ENCODE data around the gene NRL. TPM values are rescaled to one million over a fixed set of nuclear protein-coding genes. Genes with fewer than 3 reads are reported as not detected.

The NRL gene
- 3.1 and 5.9 TPM in 2 replicates for total RNA-seq (2014; rRNA removed; shearing (Covaris generic))

DNA sequence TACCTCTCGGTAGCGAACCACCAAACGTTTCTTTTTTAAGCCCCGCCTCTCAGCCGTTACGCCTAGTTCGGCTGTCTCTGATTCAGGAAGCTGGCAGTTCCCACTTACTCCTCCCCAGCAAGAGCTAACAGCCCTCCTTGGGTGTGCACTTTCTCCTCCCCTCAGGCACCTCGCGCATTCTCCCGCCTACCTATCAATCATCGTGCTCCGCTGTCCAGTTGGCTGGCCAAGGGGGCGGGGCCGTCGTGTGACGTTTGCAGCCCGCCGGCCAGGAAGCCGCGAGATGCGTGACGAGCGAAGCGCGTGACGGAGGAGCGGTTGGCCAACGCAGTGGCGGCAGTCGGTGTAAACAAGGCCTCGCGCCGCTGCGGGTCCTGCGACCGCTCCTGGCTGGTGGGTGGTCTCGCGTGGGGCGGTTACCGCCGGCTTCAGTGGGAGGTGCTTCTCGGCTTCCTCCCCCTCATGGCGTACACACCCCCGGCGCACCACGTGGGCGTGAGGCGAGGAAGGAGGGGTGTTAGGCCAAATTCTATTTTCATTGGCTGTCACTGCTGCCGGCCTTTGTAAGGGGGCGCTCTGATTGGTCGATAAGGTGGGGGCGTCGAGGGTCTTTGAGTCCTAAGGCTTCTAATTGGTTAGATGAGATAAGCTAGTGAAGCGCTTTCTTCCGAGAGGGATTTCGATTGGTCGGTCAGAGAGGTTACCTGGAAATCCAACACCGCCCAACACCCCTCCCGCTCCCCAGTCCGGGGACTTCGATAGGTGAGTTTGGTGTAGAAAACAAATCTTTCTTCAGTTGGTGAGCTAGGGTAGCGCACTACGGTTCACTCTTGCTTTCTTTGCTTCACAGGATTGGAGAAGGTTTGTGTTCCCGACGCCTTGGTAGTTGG is at the start of gene NRL, which contains the start of gene DCAF11:
Gene NRL, minus strand, starts transcription at position 418 of the 890 bp plus-strand sequence. CDS start 32,101 bp downstream, outside the sequence.
Gene DCAF11, plus strand, starts transcription at position 246 of the 890 bp plus-strand sequence. CDS start 818 bp downstream, outside the sequence.
- DNase-seq (ENCODE audit: low read depth): peak; percentile 100

DNA sequence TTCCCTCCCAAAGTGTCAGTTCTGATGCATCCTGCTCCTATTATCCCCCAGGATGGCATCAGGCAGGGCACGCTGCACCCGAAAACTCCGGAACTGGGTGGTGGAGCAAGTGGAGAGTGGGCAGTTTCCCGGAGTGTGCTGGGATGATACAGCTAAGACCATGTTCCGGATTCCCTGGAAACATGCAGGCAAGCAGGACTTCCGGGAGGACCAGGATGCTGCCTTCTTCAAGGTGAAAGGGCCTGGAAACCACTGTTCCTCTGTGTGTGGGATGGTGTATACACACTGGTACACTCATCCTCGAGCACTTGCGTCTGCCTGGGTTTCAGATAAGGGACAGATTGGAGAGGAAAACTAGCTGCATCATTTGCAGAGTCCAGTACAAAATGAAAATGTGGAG is 47.3 kb upstream of the NRL start:
- no peak for DNase-seq (ENCODE audit: low read depth)

DNA sequence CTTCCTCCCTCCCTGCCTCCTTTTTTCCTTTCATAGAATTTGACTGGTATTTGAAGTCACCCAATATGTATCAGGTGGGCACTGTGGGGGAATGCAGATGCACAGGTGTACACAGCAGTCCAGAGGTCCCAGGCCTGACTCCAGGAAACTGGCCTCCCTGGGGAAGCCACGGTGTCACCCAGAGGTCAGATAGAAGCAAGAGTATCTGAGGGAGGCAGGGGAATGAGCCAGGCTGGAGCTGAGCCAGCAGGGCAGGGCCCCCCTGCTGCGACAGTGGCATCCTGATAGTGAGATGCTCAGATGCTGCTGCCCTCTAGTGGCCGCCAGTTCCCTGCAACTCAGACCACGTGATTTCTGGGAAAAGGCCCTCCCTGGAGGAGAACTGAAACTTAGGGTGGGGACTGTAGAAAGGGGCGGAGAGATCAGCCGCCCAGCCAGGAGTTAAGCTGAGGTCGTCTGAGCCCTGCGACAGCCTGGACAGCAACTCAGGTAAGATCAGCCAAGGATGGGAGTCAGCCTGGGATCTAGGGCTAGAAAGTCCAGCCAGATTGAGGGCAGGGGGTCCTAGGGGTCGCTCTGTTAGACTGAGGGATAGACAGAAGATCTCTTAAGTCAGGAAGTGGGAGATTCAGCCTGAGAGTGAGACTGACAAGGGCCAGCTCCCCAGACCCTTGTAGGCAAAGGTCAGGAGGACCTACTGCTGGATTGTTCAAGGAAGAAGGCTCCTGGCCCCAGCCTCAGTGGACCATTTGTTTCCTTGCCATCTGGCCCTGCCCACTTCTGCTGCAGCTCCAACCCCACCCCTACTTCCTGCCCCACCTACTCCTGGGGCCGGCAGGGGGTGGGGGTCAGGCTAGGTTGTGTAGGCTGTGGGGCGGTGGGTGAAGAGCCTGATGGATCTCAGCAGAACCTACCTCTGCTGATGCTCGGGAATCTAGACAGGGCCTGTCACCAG is 46.4 kb upstream of the NRL start, which contains the start of gene IRF9:
Gene IRF9, plus strand, starts transcription at position 416 of the 955 bp plus-strand sequence. CDS start 880 bp downstream, outside the sequence.
- peak; percentile 97 for DNase-seq (ENCODE audit: low read depth)

DNA sequence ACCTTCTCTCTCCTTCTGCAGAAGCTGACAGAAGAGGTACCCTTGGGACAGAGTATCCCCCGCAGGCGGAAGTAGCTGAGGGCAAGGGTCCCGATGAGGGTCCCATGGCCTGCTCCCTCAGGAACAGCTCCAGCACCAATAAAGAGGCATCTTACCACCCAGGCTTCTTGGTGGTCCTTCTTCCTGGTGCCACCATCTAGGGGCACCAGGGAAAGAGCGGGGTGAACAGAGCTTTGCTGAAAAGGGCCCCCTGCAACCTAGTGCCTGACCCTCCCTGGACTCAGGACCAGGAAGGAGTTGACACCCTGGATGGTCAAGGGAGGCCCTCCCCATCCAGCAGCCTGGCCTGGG is 45.7 kb upstream of the NRL start:
- DNase-seq (ENCODE audit: low read depth): no peak

DNA sequence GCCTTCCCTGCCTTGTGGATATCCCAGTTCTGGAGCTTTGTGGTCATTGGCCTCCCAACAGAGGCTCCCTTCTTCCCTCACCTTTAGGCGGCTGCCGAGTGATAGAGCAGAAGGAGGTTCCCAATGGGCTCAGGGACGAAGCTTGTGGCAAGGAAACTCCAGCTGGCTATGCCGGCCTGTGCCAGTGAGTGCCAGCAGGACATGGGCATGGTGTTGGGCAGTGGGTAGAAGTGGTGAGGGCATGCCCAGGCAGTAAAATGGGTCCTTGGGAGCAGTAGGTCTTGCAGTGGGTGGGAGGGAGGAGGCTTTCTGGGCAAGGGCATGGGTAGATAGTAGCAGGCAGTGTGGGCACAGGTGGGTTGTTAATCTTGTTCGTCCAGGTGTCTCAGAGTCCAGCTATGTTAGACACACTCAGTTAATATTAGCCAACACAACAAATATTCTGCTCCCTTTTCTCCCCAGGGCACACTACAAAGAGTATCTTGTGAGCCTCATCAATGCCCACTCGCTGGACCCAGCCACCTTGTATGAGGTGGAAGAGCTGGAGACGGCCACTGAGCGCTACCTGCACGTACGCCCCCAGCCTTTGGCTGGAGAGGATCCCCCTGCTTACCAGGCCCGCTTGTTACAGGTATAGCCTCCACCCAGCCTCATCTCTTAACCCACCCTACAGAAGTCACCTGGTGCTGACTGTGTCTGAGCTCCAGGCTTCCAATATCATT is 45.2 kb upstream of the NRL start:
- no peak for DNase-seq (ENCODE audit: low read depth)

DNA sequence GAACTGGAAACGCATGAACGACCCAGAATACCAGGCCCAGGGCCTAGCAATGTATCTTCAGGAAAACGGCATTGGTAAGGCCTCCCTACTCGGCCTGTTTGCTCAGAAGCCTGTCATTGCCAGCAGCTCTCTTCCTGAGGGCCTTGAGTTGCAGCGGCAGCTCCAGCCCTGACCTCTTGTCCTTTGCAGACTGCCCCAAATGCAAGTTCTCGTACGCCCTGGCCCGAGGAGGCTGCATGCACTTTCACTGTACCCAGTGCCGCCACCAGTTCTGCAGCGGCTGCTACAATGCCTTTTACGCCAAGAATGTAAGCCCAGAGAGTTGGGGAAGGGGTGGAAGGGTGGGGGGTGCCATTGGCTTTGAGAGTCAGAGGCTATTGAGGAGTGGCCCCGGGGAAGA is 42.6 kb upstream of the NRL start:
- no peak for DNase-seq (ENCODE audit: low read depth)

DNA sequence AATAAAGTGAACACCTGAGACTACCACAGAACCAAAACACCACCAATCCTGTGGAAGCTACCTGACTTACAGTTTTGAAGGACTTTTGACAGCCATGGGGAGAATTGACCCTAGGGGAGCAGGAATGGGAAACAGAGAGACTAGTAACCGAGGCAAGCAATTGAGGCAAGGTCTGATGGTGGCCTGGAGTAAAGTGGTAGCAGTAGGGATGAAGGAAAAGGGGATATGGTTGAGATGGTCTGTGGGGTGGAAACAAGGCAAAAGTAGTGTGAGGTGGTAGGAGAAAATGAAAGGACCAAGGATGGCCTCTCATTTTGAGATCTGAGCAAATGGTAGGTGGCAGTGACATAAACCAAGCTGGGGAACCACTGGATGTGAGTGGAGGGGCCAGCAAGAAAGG is 42.1 kb upstream of the NRL start:
- no peak for DNase-seq (ENCODE audit: low read depth)

DNA sequence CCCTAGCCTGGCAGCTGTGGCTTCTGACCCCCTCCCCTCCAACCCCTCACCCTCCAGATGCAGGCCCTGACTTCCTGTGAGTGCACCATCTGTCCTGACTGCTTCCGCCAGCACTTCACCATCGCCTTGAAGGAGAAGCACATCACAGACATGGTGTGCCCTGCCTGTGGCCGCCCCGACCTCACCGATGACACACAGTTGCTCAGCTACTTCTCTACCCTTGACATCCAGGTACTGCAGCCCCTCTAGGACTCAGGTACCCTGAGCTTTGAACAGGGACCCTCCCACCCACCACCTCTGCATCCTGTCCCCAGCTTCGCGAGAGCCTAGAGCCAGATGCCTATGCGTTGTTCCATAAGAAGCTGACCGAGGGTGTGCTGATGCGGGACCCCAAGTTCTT is 40.4 kb upstream of the NRL start:
- DNase-seq (ENCODE audit: low read depth): no peak

DNA sequence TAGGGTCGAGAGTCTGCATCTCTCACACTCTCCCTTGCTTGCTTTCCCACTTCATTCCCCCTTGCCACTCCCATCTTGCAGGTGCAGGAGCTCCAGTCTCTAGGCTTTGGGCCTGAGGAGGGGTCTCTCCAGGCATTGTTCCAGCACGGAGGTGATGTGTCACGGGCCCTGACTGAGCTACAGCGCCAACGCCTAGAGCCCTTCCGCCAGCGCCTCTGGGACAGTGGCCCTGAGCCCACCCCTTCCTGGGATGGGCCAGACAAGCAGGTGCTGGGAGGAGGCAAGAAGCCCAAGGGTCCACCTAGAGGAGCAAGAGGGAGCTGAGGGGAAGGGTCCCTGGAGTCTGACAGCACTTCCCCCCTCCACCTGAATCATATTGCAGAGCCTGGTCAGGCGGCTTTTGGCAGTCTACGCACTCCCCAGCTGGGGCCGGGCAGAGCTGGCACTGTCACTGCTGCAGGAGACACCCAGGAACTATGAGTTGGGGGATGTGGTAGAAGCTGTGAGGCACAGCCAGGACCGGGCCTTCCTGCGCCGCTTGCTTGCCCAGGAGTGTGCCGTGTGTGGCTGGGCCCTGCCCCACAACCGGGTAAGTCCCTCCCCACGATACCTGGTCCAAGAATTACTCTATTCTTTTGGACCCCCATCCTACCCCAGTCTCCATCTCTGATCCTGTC is 36.8 kb upstream of the NRL start:
- no peak for DNase-seq (ENCODE audit: low read depth)

DNA sequence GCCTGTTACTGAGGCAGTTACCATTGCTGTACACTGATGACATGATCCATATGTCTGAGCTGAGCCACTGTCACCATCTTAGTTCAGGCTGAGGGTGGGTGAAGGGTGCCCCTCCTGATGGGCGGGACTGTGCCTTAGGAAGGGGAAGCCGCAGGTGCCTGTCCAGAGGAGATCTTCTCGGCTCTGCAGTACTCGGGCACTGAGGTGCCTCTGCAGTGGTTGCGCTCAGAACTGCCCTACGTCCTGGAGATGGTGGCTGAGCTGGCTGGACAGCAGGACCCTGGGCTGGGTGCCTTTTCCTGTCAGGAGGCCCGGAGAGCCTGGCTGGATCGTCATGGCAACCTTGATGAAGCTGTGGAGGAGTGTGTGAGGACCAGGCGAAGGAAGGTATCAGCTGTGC is 36.2 kb upstream of the NRL start:
- DNase-seq (ENCODE audit: low read depth): no peak

DNA sequence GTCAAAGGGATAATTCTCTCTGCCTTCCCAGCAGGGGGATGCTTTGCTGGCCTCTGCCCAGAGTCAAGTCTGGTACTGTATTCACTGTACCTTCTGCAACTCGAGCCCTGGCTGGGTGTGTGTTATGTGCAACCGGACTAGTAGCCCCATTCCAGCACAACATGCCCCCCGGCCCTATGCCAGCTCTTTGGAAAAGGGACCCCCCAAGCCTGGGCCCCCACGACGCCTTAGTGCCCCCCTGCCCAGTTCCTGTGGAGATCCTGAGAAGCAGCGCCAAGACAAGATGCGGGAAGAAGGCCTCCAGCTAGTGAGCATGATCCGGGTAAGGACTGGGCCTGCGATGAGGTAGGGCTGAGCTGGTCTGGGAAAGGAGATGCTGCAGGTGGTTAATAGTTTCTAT is 35.8 kb upstream of the NRL start:
- DNase-seq (ENCODE audit: low read depth): no peak

DNA sequence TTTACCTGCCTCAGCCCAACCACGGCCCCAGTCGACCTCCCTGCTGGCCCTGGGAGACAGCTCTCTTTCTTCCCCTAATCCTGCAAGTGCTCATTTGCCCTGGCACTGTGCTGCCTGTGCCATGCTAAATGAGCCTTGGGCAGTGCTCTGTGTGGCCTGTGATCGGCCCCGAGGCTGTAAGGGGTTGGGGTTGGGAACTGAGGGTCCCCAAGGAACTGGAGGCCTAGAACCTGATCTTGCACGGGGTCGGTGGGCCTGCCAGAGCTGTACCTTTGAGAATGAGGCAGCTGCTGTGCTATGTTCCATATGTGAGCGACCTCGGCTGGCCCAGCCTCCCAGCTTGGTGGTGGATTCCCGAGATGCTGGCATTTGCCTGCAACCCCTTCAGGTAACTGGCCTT is 35.3 kb upstream of the NRL start:
- DNase-seq (ENCODE audit: low read depth): no peak

DNA sequence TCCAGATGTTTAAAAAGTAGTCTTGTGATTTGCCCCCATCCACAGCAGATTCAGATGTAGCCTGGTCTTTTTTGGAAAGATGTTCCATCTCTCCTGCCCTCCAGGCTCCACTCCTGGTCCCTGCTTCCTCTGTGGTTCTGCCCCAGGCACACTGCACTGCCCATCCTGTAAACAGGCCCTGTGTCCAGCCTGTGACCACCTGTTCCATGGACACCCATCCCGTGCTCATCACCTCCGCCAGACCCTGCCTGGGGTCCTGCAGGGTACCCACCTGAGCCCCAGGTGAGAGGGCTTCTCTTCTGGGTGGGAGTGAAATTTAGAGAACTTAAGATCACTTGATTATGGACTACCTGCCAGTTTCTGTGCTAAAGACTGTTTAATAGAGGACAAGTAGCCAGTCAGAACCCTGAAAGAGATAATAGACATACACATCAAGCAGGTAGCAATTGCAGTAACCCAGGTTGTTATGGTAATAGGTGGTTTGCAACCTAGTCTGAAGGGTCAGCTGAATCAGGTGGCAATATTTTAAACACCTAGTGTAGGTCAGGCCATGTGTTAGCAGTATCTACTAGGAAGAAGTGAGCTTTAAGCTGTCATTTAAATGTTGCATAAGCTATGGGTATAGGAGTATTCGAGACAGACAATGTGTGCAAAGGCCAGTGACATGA is 34.7 kb upstream of the NRL start:
- no peak for DNase-seq (ENCODE audit: low read depth)

DNA sequence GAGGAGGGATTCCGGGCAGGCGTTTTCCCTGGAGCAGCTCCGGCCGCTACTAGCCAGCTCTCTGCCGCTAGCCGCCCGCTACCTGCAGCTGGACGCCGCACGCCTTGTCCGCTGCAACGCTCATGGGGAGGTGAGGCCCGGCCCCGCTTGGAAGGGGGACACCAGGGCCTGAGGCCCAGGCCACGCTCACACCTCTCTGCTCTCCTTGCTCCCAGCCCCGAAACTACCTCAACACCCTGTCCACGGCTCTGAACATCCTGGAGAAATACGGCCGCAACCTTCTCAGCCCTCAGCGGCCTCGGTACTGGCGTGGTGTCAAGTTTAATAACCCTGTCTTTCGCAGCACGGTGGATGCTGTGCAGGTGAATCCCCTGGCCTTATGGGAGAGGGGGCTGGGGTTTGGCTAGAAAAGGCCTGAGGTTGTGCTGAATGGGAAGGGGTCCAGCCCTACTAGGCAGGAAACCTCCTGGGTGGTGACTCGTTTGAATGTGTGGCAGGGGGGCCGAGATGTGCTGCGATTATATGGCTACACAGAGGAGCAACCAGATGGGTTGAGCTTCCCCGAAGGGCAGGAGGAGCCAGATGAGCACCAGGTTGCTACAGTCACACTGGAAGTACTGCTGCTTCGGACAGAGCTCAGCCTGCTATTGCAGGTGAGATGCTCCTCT is 33.1 kb upstream of the NRL start:
- no peak for DNase-seq (ENCODE audit: low read depth)

DNA sequence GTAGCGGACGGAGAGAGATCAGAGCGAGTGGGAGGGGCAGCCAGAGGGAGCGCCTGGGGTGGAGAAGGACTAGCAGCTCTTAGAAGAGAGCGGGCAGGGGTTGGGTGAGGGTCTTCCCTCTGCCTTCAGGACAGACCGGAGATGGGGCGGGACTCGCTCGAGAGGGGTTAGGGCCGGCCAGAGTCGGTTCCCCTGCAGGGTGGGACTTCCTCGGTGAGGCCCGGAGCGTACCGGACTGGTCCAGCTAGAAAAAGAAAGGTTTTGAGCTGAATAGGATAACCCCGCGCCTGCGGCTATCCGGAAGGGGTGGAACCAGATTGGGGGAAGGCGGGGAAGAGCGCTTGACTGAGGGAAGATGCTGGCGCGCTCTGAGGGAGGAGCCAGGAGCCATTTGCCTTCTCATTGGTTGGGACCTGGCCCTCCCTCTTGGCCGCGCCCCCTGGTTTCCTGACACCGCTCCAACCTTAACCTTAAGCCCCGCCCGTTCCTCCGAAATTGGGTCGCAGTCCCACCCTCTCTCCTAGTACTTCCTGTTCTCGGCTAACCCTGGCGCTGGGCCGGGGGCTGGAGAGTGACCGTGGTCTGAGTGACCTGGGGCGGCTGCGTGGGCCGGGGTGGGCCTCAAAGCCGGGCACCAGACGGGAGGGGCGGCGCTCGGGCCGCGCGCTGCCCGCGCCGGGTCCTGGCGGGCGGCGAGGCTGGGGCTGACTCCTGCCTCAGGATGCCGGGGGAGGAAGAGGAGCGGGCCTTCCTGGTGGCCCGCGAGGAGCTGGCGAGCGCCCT is 32.4 kb upstream of the NRL start, which contains the start of gene RNF31:
Gene RNF31, plus strand, starts transcription at position 521 of the 783 bp plus-strand sequence. Its CDS starts 201 bp downstream, at position 722.
- DNase-seq (ENCODE audit: low read depth): peak; percentile 100

DNA sequence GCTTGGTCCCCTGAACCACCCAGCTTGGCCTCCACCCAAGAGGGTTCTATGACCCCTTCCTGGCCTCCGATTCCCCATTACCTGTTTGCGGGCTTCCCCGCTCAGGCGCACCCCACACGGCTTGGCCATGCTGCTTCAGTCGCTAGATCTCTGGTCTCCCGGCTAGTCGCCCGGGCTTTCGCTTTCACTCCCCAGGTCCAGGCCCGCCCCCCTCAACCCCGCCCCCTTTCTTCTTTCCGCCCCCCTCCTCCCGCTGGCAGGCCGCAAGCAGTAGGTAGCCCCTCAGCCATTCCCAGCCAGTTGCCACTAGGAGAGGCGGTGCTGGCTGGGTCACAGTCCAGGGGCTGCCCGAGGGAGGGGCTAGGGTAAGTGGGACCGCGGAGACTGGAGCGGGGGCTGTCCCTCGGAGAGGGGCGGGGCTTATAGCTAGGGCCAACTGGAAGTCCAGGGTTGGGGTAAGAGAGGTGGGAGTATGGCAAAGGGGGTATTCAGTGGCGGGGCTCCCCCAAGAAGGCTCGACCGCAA is 31.8 kb upstream of the NRL start, which contains the start of gene PSME2:
Gene PSME2, minus strand, starts transcription at position 158 of the 525 bp plus-strand sequence. Its CDS starts 29 bp downstream, at position 129.
- peak; percentile 100 for DNase-seq (ENCODE audit: low read depth)

DNA sequence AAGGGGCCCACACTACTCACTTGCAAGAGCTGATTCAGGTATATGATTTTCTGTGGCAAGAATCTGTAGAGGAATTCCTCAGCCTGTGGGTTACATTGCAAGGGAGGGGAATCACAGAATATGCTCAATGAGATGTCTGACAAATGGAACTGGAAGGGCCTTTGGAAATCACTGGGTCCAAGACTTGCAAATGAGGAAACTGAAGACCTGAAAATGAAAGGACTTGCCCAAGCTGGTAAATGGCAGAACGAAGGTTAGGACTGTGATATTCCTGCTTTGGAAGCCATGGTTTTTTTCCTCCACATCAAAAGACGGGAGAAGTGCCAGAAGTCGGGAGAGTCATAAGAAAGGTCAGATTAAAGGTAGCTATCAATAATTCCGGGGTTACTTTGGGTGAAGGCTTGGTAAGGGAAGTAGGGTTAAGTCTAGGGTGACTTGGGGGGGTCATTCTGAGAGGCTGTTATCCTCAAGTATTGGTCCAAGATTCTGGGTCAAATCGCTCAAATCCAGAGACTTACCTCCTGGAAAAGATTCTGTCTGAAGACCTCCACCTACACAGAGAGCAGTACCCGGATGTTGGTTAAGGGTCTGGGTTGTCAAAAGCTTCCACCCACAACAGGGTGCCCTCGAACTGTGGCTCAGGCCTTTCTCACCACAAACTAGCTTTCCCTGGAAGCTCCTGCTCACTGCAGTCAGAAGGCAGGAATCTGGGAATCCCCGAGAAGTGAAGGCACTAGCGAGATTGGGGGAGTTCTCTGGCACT is 31.1 kb upstream of the NRL start:
- no peak for DNase-seq (ENCODE audit: low read depth)

DNA sequence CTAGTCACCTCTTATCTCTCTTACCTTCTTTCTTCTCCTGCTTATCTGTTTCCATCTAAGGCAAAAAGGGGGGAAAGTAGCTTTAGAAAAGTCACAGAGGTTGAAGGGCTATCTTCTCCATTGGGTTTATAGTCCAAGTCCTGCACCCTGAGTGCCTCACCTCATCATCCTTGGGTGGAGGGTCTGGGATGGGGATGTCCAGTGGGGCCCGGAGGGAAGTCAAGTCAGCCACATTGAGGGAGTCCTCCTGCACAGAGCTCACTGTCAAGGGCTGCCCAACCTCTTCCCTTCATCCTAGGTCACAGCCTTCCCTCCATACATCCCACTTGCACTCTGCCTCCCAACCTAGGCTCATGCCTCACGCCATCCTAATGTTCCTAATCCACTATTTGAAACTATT is 30.5 kb upstream of the NRL start:
- no peak for DNase-seq (ENCODE audit: low read depth)
